ENCODE data around the gene TMEM61.

TMEM61 gene

DNA sequence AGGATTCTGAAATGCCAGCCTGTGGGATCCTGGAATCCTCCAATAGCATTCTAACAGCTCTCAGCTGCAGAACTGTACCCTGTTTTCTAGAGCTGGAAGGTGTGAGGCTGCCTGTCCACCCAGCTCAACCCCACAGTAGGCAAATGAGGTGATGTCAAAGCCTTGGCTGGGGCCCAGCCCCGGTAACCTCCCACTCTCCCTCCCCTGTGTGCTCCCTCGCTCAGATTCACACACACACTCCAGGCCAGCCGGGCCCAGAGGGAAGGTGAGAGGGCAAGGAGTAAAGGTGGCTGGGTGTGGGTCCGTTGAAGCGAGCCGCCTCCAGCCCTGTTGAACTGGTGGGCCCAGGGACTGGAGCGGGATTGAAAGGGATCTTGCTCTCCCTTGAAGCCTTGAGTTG is 18.2 kb downstream of the TMEM61 start, which contains the start of gene BSND:
TSS of gene BSND (plus strand) at position 257 of the 400 bp plus-strand sequence. CDS start 254 bp downstream, outside the sequence.
- H3K27ac ChIP-seq, result no peak within 1 kb of the TSS
- DNase-seq (ENCODE audit: low spot score), result no peak
- TF ChIP-seq, protein P1, sequence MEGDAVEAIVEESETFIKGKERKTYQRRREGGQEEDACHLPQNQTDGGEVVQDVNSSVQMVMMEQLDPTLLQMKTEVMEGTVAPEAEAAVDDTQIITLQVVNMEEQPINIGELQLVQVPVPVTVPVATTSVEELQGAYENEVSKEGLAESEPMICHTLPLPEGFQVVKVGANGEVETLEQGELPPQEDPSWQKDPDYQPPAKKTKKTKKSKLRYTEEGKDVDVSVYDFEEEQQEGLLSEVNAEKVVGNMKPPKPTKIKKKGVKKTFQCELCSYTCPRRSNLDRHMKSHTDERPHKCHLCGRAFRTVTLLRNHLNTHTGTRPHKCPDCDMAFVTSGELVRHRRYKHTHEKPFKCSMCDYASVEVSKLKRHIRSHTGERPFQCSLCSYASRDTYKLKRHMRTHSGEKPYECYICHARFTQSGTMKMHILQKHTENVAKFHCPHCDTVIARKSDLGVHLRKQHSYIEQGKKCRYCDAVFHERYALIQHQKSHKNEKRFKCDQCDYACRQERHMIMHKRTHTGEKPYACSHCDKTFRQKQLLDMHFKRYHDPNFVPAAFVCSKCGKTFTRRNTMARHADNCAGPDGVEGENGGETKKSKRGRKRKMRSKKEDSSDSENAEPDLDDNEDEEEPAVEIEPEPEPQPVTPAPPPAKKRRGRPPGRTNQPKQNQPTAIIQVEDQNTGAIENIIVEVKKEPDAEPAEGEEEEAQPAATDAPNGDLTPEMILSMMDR (IDR thresholded peaks at IDR 0.05), result no peak
- H3K4me3 ChIP-seq, result no peak within 1 kb of the TSS

- TF ChIP-seq, protein P1 (IDR thresholded peaks at IDR 0.05), result no peak
- Histone ChIP-seq H3K27ac (no peak overlapping the region), H3K4me3 (no peak overlapping the region)
- no peak for DNase-seq (ENCODE audit: low spot score)
Observed at GRCh38 chr1:55000110-55001085, 20.0 kb downstream of the TMEM61 start.

DNA sequence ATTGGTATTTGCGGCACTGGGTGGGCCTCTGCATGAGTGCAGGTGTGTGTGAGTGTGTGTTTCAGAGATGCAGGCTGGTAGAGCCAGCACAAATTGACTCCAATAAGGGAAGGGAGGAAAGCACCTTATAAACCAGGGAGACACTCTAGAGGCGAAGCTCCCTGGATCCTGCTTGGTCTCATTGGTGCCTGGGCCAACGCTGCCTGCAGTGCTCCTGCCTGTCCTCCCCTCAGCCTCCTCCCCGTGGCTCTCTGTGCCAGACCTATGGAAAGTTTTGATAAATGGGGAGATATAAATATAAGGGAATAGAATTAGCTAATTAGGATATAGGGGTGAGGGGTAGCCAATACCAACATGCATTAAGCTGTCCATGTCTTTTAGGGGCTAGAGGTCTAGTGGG is 20.9 kb downstream of the TMEM61 start:
- TF ChIP-seq, protein P1 (IDR thresholded peaks at IDR 0.05), result no peak
- DNase-seq (ENCODE audit: low spot score), result no peak
- H3K27ac ChIP-seq, result no peak overlapping the region
- H3K4me3 ChIP-seq, result no peak overlapping the region

DNA sequence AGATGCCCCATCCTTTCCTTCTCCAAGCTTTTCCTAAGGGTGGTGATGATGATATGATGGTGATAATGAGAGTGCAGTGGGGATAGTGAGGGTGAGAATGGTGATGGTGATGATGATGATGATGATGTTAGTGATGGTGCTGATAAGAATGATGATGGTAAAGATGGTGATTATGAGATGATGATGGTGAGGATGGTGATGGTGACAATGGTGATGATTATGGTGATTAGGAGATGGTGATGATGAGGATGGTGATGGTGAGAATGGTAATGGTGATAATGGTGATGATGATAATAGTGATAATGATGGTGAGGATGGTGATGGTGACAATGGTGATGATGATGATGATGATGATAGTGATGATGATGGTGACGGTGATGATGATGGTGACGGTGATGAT is 22.3 kb downstream of the TMEM61 start:
- DNase-seq (ENCODE audit: low spot score), result no peak
- TF ChIP-seq, protein P1 (IDR thresholded peaks at IDR 0.05), result no peak
- Histone ChIP-seq H3K27ac (no peak overlapping the region), H3K4me3 (no peak overlapping the region)

DNA sequence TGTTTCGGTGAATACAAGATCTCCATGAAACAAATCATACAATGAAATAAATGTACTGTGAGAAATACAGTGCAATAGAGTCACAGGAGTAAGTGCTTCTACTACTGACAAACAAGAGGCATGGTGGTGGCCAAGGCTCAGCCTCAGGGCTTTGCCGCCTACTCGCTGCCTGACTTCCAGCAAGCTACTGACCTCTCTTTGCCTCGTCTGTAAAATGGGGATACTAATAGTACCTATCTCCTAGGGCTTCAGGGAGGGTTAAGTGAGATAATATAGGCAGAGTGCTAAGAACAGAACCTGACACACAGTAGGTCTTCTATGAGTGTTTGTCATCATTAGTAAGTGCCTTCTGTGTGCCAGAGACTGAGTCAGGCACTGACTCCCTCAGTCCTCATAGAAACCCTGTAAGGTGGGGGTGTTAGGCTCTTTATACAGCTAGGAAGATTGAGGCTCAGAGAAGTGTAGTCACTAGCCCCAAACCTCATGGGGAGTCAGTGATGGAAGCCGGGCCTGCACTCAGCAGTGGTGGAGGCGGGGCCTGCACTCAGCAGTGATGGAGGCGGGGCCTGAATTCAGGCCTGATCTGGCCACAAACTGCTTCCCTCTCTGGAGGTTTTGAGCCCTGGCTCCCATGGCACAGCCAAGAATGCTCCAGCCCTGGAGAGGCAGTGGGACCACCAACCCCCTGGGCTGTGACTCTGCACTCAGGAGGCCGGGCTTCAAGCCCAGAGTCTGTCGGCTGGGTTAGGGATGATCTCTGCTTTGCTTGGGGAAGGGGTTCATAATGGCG is 25.1 kb downstream of the TMEM61 start:
- DNase-seq (ENCODE audit: low spot score), result no peak
- TF ChIP-seq, protein P1 (IDR thresholded peaks at IDR 0.05), result no peak
- Histone ChIP-seq H3K27ac (no peak overlapping the region), H3K4me3 (no peak overlapping the region)

- Histone ChIP-seq H3K27ac (no peak overlapping the region), H3K4me3 (no peak overlapping the region)
- TF ChIP-seq, protein P1 (IDR thresholded peaks at IDR 0.05), result no peak
- DNase-seq (ENCODE audit: low spot score), result no peak
Observed at GRCh38 chr1:55006931-55007330, 26.5 kb downstream of the TMEM61 start.

Measured in coronary artery (tissue), 2 donors.